Measurements from ENCODE around the gene CAMTA2. TPM values are rescaled to one million over a fixed set of nuclear protein-coding genes. Genes with fewer than 3 reads are reported as not detected.

Gene CAMTA2
- polyA plus RNA-seq, 3 donors, result 7.1 to 88.9 (median 7.6) TPM

DNA sequence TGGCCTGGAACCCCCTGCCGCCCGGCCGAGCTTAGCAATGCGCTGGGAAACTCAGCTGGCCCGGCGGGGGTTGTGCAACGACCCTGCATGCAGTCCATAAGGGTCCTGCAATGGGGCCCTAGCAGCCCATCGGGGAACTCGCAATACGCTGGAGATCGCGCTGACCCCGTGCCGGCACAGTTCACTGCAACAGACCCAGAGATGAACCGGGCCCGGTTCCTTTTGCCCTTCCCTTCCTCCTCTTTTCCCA lies 48.0 kb downstream of the CAMTA2 start:
- H3K27me3 ChIP-seq (ENCODE audit: control insufficient read depth in 2 of 2, insufficient read depth in 2 of 2, low read length in 2 of 2), result no peaks in the 10 kb centered on the region
- 0% methylated on average over 16 of the region's 16 CpGs for WGBS (ENCODE audit: insufficient coverage)
- H3K9me3 ChIP-seq (replicated peaks in 1 of 2; ENCODE audit: control insufficient read depth in 1 of 2, insufficient read depth in 1 of 2, low read length in 2 of 2), result no peaks in the 10 kb centered on the region
- peak overlapping the region; percentile 76 to 94 (median 78) for H3K4me3 ChIP-seq (replicated peaks in 1 of 3; ENCODE audit: low read depth in 2 of 3, low read length in 3 of 3)
- peak overlapping the region; percentile 89 for H3K4me2 ChIP-seq (replicated peaks; ENCODE audit: extremely low read depth, low read length, poor library complexity, severe bottlenecking)
- Mint-ChIP-seq H3K9me3 (no peaks in the 10 kb centered on the region), H3K36me3 (peaks cover 51 to 54% of the 10 kb centered on the region in 2 donors), H3K4me3 (peak overlapping the region; percentile 90 to 95), H3K4me1 (peaks cover 60% of the 10 kb centered on the region), H3K27me3 (ENCODE audit: low read depth in 3 of 3) (peaks cover 0 to 4% (median under 1%) of the 10 kb centered on the region in 3 donors), H3K27ac (peak overlapping the region; percentile 89 to 96 (median 92))
- DNase-seq, result no peak
- H4K20me1 ChIP-seq (ENCODE audit: insufficient read depth, low read length), result peaks cover 55% of the 10 kb centered on the region
- intact Hi-C loops (cut with micrococcal nuclease), result loop anchor here in 1 of 2 donors (5.0 kb wide), 1 partner anchor 38 kb away; no protein-coding TSS in a partner anchor
- no peak for TF ChIP-seq CTCF (IDR thresholded peaks at IDR 0.05)
- H3K79me2 ChIP-seq (ENCODE audit: insufficient read depth, low read length), result peaks cover 66% of the 10 kb centered on the region
- peaks cover 53 to 59% of the 10 kb centered on the region in 2 donors for H3K4me1 ChIP-seq (ENCODE audit: control insufficient read depth in 1 of 2, insufficient read depth in 2 of 2, low read length in 2 of 2)
- H3K9ac ChIP-seq (ENCODE audit: insufficient read depth, low read length, poor library complexity, severe bottlenecking), result peak overlapping the region; percentile 89
- H2AFZ ChIP-seq (ENCODE audit: insufficient read depth, low read depth, low read length, poor library complexity, severe bottlenecking), result peak overlapping the region; percentile 87
- peak overlapping the region; percentile 94 for H3K27ac ChIP-seq (ENCODE audit: low read depth in 1 of 2, low read length in 2 of 2)
- peaks cover 34 to 46% of the 10 kb centered on the region in 2 donors for H3K36me3 ChIP-seq (replicated peaks in 1 of 2; ENCODE audit: control insufficient read depth in 1 of 2, insufficient read depth in 2 of 2, low read length in 2 of 2)

GRCh38 chr17:4938688-4939545 lies 48.6 kb downstream of the CAMTA2 start:
- no peak for TF ChIP-seq CTCF (IDR thresholded peaks at IDR 0.05)
- H3K4me2 ChIP-seq (replicated peaks; ENCODE audit: extremely low read depth, low read length, poor library complexity, severe bottlenecking), result peak overlapping the region; percentile 89
- peak overlapping the region; percentile 76 to 94 (median 78) for H3K4me3 ChIP-seq (replicated peaks in 1 of 3; ENCODE audit: low read depth in 2 of 3, low read length in 3 of 3)
- peak overlapping the region; percentile 87 for H2AFZ ChIP-seq (ENCODE audit: insufficient read depth, low read depth, low read length, poor library complexity, severe bottlenecking)
- H3K27ac ChIP-seq (ENCODE audit: low read depth in 1 of 2, low read length in 2 of 2), result peak overlapping the region; percentile 94
- H3K4me3 Mint-ChIP-seq, result peak overlapping the region; percentile 90 to 95
- peak overlapping the region; percentile 89 for H3K9ac ChIP-seq (ENCODE audit: insufficient read depth, low read length, poor library complexity, severe bottlenecking)
- peaks cover 50% of the 10 kb centered on the region for H4K20me1 ChIP-seq (ENCODE audit: insufficient read depth, low read length)
- H3K9me3 Mint-ChIP-seq, result no peaks in the 10 kb centered on the region
- 64% methylated on average over 16 of the region's 19 CpGs for WGBS (ENCODE audit: insufficient coverage)
- H3K27me3 ChIP-seq (ENCODE audit: control insufficient read depth in 2 of 2, insufficient read depth in 2 of 2, low read length in 2 of 2), result no peaks in the 10 kb centered on the region
- peaks cover 60% of the 10 kb centered on the region for H3K4me1 Mint-ChIP-seq
- H3K4me1 ChIP-seq (ENCODE audit: control insufficient read depth in 1 of 2, insufficient read depth in 2 of 2, low read length in 2 of 2), result peaks cover 53 to 59% of the 10 kb centered on the region in 2 donors
- no peak for DNase-seq
- H3K9me3 ChIP-seq (replicated peaks in 1 of 2; ENCODE audit: control insufficient read depth in 1 of 2, insufficient read depth in 1 of 2, low read length in 2 of 2), result no peaks in the 10 kb centered on the region
- H3K27me3 Mint-ChIP-seq (ENCODE audit: low read depth in 3 of 3), result peaks cover under 1 to 5% (median 4%) of the 10 kb centered on the region in 3 donors
- intact Hi-C loops (cut with micrococcal nuclease), result loop anchor here in 1 of 2 donors (5.0 kb wide), 1 partner anchor 38 kb away; no protein-coding TSS in a partner anchor
- H3K36me3 ChIP-seq (replicated peaks in 1 of 2; ENCODE audit: control insufficient read depth in 1 of 2, insufficient read depth in 2 of 2, low read length in 2 of 2), result peaks cover 33 to 44% of the 10 kb centered on the region in 2 donors
- H3K27ac Mint-ChIP-seq, result peak overlapping the region; percentile 89 to 96 (median 92)
- peaks cover 48 to 50% of the 10 kb centered on the region in 2 donors for H3K36me3 Mint-ChIP-seq
- peaks cover 60% of the 10 kb centered on the region for H3K79me2 ChIP-seq (ENCODE audit: insufficient read depth, low read length)
